Activated CD8-positive, alpha-beta memory T cell treated with anti-CD3 and anti-CD28 coated beads for 4 hours (primary cell): Measurements from ENCODE around the gene PFN3.

ENCODE experiments used
- DNase-seq, 2 donors: peaks; one replicate each; pipeline ENCODE4 v3.0.0-alpha.2; 2020; ENCODE audit warnings: low read depth in 2 of 2

PFN3 gene

DNA sequence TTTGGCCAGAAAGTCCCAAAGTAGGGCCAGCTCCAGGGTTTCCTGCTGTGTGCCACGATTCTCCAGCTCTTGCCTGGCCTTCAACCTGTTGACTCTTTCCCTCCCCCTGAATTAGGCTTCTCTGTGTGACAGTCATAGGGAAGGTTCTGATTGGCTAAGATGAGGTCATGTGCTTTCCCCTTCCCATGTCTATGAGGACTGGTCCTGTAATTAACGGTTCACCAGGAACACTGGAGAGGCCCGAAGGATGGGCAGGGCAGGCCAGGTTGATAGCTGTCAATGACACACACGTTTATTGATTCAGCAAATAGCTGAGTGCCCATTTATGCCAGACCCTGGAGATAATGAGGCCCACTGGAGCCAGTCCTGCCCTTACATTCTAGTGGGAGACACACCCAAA lies 37.2 kb upstream of the PFN3 start:
- DNase-seq = no peak

DNA sequence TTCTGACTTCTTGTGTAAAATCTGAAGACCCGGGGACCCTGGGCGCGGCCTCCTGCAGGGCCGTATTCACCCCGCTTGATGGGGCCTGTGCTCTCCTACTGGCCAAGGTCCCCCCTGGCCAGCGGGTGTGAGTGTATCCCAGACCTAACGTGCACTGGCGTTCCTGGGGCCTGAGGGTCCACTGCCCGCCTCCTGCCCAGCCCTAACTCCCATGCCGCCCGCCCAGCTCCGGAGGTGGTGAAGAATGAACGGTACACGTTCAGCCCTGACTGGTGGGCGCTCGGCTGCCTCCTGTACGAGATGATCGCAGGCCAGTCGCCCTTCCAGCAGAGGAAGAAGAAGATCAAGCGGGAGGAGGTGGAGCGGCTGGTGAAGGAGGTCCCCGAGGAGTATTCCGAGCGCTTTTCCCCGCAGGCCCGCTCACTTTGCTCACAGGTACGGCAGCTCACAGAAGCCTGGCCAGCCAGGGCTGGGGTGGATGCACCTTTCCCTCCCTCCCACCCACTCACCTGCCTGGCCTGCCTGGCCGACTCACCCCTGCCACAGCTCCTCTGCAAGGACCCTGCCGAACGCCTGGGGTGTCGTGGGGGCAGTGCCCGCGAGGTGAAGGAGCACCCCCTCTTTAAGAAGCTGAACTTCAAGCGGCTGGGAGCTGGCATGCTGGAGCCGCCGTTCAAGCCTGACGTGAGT lies 35.5 kb upstream of the PFN3 start:
- no peak for DNase-seq

DNA sequence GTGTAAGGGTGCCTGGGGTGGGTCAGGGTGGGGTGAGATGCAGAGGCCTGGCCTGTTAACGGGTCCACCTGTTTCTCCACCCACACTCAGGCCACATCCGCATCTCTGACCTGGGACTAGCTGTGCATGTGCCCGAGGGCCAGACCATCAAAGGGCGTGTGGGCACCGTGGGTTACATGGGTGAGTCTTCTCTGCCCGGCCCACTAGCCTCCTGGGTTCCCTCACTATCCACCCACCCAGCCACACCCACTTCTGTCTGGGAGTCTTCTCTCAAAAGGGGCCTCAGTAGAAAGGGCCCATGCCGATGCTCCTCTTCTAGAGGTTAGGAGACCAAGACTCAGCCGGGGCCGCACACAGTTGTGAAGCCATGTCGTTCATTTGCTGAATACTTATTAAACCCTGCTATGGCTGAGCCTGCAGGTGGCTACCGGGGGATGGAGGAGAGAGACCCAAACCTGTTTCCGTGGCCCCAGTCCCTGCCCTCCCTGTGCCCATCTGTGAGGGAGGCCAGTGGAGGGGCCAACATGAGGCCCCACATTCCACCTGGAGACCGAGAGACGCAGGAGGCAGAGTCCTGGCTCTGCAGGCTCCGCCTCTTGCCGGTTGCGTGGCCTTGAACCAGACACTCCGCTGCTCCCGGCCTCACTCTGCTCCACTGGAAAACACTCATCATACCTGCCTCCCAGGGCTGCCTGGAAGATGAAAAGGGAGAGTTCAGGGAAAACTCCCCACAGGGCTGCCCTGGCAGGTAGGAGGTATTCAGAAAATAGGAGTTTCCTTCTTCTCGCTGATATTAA lies 34.7 kb upstream of the PFN3 start:
- no peak for DNase-seq

DNA sequence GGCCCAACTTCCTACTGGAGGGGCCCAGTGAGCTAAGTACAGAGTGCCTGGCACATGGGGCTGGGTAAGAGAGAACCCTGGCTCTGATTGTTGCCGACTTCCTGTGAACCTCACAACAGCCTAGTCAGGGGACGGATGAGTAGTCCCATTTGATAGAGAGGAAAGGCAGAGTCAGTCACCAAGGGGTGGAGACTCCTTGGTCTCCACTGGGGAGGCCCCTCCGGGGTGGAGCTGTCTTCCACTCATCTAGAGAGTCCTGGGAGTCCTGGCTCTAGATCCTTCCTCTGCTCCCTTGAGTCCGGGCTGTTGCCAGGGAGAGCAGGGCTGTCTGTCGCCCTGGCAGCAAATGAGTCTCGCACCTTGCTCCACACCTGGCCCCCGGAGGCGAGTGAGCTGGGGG lies 34.0 kb upstream of the PFN3 start:
- DNase-seq = peak in 1 of 2 donors; percentile 28

DNA sequence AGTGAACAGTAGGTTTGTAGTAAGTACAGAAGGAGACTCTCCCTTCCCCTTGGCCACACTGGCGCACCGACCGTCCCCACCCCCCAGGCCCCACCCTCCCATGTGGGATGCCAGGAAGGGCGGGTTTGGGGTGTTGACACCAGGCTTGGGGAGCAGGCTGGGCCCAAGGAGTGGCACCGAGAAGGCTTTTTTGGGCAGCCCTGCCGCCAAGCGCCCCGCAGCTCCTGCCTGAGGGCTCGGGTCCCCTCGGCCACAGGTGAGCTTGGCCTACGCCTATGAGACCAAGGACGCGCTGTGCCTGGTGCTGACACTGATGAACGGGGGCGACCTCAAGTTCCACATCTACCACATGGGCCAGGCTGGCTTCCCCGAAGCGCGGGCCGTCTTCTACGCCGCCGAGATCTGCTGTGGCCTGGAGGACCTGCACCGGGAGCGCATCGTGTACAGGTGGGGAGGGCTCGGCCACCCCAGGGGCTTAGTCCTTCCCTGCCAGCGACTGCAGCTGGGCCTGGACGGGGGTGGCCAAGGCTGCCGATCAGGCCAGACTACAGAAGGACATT lies 33.3 kb upstream of the PFN3 start:
- no peak for DNase-seq

DNA sequence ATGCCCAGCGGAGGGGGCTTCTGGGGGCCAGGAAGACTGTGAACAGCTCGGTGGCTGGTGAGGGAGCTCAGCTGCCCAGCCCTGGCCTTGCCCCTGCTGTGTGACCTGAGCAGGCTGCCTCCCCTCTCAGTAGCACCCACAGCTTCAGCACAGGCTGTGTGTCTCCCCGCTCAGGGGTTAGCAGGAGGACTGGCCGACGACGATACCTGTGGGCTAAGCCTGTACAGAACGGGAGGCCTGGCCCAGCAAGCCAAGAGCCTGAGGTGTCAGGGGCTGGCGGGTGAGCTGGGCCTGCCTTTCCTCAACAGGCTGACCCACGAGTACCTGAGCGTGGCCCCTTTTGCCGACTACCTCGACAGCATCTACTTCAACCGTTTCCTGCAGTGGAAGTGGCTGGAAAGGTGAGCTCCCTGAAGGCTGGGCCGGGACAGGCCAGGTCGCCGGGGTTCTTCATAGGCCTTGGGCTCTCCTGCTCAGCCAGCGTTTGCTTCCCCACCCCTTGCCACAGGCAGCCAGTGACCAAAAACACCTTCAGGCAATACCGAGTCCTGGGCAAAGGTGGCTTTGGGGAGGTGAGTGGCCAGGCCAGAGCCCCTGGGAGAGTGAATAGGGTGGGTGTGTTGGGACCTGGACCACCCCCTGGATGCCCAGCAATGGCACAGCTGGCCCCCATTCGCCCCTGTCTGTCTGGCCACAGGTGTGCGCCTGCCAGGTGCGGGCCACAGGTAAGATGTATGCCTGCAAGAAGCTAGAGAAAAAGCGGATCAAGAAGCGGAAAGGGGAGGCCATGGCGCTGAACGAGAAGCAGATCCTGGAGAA lies 32.6 kb upstream of the PFN3 start:
- DNase-seq = no peak

DNA sequence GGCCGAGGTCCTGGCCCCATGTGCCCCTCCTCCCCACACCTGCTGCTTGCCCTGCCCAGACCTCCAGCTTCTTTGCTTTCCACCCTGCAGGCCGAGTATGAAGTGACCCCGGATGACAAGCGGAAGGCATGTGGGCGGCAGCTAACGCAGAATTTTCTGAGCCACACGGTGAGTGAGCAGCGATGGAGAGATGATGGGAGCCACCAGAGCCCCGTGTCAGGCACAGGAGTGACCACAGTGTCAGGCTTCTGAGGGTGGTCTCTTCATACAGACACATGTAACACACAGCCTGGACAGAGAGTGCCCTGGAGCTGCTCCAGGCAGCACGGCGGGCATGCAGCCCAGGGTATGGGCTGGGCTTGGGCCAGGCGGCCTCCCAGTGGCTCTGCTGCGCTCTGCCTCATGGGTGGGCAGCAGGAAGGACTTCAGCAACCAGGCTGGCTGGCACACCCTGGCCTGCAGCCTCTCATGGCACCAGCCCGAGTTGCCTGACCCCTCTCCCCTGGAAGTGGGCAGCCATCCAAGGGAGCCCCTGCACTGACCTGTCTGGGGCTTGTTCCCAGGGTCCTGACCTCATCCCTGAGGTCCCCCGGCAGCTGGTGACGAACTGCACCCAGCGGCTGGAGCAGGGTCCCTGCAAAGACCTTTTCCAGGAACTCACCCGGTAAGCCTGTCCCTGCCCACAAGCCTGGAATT lies 31.8 kb upstream of the PFN3 start:
- no peak for DNase-seq

DNA sequence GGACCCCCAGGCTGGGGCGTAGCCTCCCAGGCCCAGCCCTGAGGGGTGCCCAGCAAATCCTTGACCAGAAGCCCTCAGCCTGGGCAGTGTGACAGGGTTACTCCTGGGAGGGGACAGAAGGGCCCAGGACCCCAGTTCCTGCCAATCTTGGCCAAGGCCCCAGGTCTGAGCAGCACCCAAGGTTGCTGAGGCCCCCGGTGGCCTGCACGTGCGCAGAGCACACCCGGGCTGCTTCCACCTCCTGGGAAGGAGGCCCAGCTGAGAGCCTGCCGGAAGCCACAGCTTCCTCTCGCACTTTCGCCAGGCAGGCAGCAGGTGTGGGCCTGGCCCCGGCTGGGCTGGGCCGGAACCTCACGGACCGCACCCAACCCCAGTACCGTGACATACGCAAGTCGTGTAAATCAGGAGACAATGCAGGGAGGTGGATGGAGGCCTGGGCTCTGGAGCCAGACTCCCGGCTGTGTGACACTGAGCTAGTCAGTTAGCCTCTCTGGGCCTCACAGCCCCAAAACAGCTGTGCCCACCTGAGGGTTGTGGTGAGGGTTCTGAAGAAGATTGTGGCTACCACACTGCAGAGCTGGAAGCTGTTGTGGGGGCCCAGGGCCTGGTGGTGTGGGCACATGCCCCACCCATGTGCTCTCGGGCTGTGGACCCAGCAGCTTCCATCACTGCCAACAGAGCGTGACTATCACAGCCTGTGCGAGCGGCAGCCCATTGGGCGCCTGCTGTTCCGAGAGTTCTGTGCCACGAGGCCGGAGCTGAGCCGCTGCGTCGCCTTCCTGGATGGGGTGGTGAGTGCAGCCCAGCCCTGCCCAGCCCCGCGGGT lies 31.1 kb upstream of the PFN3 start:
- DNase-seq = peak in 1 of 2 donors; percentile 44

DNA sequence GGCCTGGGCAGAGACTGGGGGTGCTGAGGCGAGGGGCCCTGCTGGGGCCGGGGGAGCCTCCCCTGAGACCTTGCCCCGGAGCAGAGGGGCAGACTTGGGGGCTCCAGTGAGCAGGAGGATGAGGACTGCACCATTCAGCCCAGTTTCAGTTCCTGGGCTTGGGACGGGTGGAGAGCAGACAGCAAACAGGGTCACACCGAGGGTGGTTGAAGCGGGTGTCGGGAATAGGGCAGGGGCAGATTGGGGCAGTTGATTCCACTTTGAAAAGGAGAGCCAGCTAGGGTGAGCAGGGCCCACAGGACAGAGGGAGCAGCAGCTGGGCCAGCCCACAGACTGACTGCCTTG lies 30.5 kb upstream of the PFN3 start:
- DNase-seq = no peak

DNA sequence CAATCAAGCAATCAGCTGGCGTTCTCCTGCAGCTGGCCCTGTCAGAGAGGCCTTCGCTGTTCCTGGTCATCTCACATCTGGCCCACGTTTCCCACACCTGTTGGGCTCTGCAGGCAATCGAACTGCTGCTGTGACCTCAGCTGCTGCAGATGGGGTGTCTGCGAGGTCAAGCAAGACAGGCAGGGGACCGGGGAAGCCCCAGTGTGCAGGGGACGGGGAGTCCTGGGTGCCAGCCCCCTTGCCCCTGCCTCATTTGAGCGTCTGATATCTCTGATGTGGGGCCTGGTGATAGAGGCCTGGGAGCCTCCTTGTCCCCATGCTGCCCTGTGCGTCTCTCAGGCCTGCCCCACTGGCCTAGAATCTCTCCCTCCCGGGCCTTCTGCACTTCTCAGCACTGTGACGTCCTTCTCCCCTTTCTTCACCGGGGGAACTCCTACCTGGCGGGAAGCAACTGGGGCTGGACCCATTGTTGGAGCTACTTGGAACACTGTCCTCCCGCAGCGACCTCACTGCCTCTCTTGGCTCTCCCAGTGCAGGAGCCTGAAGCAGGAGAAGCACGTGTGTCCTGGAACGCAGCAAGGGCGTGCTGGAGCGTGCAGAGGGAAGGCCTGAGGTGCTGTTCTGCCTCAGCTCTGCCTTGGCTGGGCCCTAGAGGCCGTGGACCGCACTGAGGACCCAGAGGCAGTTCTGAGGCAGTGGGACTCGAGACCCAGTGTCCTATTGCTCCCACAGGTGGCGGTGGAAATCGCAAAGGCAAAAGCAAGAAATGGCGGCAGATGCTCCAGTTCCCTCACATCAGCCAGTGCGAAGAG lies 29.9 kb upstream of the PFN3 start:
- DNase-seq = no peak

DNA sequence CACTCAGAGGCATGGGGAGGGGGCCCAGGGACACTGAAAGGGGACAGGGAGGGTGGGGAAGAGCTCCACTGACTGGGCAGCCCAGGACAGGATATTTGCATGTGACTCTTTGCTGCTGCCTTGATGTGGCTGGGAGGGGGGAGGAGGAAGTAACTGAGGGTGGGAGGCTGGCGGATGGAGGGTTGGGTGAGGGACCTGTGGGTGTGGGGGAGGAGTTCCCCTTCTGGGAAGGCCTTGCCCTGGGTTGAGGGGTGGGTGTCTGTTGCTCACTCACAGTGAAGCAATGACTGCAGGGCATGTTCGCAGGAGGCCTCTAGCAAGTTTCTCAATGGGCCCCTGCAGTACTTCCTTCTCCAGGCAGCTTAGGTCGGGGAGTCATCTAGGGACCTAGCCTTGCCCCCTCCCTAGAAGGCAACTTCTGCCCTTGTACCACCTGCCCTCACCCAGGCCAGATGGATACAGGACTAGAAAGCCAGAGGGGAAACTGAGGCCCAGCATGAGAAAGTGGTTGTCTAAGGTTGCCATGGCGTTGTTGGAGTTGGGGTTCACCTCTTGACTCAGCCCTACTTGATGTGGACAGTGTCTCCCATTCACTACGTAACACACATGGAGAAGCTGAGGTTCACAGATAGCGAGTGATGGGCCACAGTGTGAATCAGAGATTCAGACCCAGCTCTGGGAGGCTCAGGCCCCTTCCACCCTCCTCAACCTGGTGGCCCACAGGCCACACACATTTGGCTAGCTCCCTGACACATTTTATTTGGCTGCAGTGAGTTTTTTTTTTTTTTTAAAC lies 29.0 kb upstream of the PFN3 start:
- peak; percentile 80 to 89 for DNase-seq

DNA sequence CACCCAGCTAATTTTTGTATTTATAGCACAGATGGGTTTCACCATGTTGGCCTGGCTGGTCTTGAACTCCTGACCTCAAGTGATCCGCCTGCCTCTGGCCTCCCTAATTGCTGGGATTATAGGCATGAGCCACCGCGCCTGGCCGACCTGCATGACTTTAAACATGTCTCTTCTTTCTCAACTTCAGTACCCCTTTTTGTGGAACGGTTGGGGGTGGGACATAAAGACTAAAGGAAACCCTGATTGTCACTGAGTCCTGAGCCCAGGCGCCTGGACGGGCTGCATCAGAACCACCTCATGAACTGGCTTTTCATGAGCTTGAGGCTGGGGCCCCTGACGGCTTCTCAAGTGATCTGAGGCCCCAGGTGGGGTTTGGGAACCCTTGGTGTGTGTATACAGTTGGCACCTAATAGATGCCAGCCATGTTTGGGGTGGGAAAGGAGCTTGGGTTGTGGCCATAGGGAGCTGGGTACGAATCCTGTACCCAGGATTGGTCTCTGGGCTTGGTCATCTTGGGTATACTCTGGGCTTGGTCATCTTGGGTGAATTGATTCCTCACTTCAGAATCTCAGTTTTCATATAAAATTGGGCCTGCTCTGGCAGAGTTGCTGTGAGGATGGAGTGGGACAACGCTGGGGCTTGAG lies 28.2 kb upstream of the PFN3 start:
- no peak for DNase-seq

DNA sequence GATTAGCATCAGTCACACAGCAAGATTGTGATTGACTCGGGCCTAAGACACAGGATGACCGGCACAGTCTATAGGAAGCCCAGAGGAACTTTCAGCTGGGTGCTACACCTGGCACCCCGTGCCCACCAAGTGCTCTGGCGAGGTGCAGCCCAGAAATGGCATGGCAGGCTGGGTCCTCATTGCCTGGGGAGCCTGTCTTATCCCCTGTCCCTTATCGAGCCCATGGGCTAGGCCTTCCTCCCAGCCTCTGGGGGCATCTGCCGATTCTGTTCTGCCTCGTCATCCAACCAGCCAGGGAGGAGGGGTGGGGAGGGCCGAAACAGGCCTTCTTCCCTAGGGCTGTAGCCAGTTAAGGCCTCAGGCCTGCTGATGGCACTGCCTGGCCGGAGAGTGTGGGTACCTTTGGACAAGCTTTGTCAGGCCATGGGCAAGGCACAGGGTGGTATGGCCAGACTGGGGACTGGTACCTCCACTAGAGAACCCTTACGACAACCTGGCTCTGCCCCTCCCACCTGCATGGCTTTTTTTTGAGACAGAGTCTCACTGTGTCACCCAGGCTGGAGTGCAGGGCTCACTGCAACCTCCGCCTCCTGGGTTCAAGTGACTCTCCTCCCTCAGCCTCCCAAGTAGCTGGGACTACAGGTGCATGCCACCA lies 27.6 kb upstream of the PFN3 start:
- DNase-seq = no peak

DNA sequence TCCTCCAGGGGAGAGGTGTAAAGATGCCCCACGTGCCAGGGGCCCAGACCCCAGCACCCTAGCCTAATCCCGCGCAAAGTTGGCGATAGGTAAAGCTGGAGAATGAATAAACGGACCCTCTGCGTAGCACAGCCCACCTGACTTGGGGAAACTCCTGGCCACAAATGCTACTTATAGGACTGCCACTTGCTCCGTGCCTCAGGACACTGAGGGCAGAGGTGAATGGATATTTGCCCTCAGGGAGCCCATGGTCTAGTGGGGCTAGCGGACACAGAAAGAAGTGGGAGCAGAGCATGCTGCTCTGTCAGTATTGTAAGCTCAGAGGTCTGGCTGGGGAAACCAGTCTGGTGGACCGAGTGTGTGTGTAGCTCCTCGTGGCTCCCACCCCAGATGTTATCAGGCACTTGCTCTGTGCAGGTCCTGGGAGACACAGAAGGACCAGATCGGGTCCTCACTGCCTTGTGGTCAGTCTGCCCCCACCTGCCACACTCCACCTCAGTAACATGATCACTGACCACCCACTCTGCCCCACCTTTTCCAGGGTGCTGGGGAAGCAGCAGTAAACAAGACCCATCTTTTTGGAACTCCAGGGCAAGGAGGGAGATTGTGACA lies 26.9 kb upstream of the PFN3 start:
- no peak for DNase-seq

DNA sequence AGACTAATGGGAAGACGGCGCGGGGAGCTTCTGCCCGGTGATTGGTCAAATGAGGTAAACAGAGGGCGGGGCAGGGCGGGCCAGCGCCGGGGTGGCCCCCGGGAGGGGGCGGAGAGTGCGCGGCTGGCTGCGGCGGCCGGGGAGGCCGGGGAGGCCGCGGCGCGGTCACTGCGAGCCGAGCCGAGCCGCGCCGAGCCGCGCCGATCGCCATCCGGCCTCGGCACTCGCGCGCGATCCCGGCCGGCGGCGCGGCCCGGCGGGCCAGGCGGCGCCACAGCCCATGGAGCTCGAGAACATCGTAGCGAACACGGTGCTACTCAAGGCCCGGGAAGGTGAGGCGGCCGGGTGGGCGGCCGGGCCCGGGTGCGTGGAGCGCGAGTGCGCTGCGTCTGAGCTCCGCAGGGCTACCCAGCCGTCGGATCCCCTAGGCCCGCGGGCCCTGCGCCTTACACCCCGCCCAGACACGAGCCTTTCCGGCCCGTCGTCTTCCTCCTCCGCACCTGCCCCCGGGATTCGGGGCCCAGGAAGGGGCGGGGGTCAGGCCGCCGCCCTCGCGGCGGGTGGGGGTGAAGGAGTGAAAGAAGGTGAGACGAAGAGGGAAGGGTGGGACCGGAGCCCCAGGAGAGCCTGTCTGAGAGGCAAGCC lies 26.2 kb upstream of the PFN3 start, which contains the start of gene GRK6:
TSS of gene GRK6 (plus strand) at position 111 of the 645 bp plus-strand sequence. CDS start at position 281, 170 bp downstream.
- no peak for DNase-seq

DNA sequence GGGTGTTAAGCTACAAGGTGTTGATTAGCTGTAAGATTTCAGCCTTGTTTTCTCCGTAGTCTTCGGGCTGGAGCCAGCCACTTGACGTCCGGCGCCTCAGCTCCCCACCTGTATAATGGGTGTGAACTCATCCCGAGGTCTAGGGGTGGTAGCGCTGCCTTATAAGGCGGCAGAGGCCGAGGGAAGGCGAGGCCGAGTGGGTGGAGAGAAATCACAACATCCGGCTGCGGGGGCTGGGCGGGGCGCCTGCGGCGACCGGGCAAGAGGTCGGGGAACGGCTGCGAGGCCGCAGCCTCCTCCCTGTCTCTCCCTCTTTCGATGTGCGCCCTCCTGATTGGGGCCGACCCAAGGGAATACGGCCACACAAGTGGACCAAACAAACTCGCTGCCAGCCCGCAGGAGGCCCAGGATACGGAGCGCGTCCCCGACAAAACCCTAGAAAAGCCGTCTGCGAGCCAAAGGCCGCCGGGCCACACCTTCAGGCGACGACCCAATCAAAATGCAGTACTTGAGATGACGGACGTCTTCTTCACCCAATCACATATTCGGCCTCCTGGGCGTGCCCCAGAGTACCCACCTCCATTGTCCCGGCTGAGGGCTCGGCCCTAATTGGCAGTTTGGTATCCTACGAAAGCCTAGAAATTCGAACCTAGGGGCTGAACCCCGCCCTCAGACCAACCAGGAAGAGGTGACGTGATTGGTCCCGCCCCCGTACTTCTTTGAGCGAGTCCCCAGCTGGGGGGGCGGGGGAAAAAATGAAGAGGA lies 25.5 kb upstream of the PFN3 start:
- peak; percentile 98 to 99 for DNase-seq
